ENCODE measurements around the gene KIF6. TPM values are rescaled to one million over a fixed set of nuclear protein-coding genes. Genes with fewer than 3 reads are reported as not detected.

Gene KIF6
- total RNA-seq, 1 donor from 2014 or later: not detected

- TF ChIP-seq CTCF (IDR thresholded peaks at IDR 0.05): no peak
- Mint-ChIP-seq H3K27ac (no peak overlapping the region), H3K36me3 (ENCODE audit: low read depth) (no peaks in the 10 kb centered on the region), H3K4me1 (peaks cover 9% of the 10 kb centered on the region), H3K9me3 (no peaks in the 10 kb centered on the region), H3K4me3 (no peak overlapping the region), H3K27me3 (peaks cover 16% of the 10 kb centered on the region)
- ChIA-PET CTCF (no interaction called here), POLR2A (no interaction called here)
- DNase-seq (no peak), ATAC-seq (ENCODE audit: low read depth) (no peak)
- intact Hi-C loops (cut with micrococcal nuclease): no loop called here
These were observed 403.4 kb downstream of the KIF6 start for GRCh38 chr6:39321761-39322160.

DNA sequence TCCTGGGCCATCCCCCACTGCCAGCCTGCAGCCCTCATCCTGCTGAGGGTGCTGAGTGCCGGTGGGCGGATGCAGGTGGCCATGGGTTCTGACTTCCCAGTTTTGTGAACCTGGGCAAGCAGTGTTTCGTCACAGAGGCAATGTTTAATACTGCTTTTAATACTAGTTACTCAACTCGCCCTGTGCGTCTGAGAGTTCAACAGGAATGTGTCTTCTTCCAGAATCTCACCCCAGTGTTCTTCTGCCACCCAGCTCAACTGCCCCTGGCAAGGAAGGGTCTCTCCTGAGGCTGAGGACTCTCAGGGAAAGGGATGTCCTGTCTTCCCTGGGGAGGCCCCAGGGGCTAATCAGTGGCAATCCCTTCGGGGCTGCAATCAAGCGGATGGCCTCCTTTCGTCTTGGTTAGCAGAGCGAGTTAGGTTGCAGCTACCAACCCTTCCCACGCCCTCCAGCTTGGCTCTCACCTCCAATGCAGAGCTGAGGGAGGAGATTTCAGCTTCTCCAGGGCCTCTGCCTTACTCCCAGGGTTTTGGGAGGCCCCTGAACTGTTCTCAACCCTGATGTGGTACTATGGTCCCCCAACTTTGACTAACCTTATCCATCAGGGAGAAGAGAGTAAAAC is 404.7 kb downstream of the KIF6 start:
- peaks cover 23% of the 10 kb centered on the region for H3K27me3 Mint-ChIP-seq
- H3K4me1 Mint-ChIP-seq: peaks cover 9% of the 10 kb centered on the region
- POLR2A ChIA-PET: no interaction called here
- CTCF ChIA-PET: interaction anchor here (1.0 kb wide), 1 partner anchor 10 kb away, joined by 3 read pairs; no protein-coding TSS in a partner anchor
- H3K9me3 Mint-ChIP-seq: no peaks in the 10 kb centered on the region
- no peaks in the 10 kb centered on the region for H3K36me3 Mint-ChIP-seq (ENCODE audit: low read depth)
- TF ChIP-seq CTCF (IDR thresholded peaks at IDR 0.05): no peak
- ATAC-seq (ENCODE audit: low read depth) (no peak), DNase-seq (no peak)
- no peak overlapping the region for H3K27ac Mint-ChIP-seq
- intact Hi-C loops (cut with micrococcal nuclease): no loop called here
- no peak overlapping the region for H3K4me3 Mint-ChIP-seq

DNA sequence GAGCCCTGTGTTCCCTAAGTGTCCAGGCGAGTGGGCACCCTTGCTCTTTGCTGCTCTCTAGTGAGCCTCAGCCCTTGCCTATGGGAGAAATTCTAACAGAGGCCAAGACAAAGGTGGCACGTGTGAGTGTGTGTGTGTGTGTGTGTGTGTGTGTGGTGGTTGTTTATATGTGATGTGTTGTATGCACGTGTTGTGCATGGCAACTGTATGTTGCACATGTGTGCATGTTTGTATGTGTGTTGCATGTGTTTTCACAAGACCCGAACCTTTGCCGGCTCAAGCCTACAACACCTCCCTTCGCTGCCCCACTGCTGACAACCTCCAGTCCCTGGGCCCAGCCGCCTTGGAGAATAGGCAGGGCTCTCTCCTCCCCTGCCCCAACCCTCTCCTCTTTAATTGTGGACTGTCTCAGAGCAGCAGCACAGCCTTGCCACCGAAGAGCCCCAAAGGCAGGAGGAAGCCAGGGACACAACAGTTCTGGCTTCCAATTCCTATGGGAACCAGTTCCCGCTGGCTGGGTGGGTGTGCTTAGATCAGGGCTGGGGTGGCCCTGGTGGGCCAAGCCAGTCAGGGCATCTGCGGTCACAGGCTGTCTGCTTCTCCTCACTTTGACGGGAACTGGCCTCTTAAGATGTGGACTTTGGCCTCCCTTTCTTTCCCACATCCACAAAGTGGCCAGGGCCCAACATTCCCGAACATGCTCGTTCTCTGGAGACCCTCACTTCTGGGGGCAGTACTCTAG is 405.4 kb downstream of the KIF6 start:
- TF ChIP-seq CTCF (IDR thresholded peaks at IDR 0.05): no peak
- Mint-ChIP-seq H3K4me1 (peaks cover 9% of the 10 kb centered on the region), H3K27ac (no peak overlapping the region), H3K27me3 (peaks cover 25% of the 10 kb centered on the region), H3K9me3 (no peaks in the 10 kb centered on the region), H3K36me3 (ENCODE audit: low read depth) (no peaks in the 10 kb centered on the region), H3K4me3 (no peak overlapping the region)
- ChIA-PET POLR2A (no interaction called here), CTCF (no interaction called here)
- DNase-seq (no peak), ATAC-seq (ENCODE audit: low read depth) (no peak)
- intact Hi-C loops (cut with micrococcal nuclease): no loop called here

DNA sequence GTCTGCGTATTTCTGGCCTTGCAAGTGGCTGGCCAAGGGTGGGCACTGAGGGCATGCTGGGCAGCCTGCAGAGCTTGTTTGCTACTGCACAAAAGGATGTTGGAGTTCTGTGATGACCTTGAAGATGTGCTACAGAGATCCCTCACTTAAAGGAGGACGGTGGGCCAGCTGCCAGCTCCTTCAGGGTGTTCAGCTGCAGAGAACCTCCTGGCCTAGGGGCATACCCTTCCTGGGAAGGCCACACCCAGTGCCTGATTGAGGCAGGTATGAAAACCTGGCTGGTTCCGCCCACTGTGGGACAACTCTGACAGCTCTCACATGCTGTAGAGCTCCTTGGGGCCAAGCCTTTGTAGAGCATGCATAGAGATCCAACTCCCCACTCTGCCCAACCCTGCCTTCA is 408.0 kb downstream of the KIF6 start:
- intact Hi-C loops (cut with micrococcal nuclease): no loop called here
- H3K27me3 Mint-ChIP-seq: peaks cover 36% of the 10 kb centered on the region
- DNase-seq (no peak), ATAC-seq (ENCODE audit: low read depth) (no peak)
- H3K9me3 Mint-ChIP-seq: no peaks in the 10 kb centered on the region
- H3K4me3 Mint-ChIP-seq: no peak overlapping the region
- TF ChIP-seq CTCF (IDR thresholded peaks at IDR 0.05): no peak
- H3K36me3 Mint-ChIP-seq (ENCODE audit: low read depth): no peaks in the 10 kb centered on the region
- CTCF ChIA-PET: no interaction called here
- H3K27ac Mint-ChIP-seq: no peak overlapping the region
- H3K4me1 Mint-ChIP-seq: peaks cover 26% of the 10 kb centered on the region
- POLR2A ChIA-PET: no interaction called here

DNA sequence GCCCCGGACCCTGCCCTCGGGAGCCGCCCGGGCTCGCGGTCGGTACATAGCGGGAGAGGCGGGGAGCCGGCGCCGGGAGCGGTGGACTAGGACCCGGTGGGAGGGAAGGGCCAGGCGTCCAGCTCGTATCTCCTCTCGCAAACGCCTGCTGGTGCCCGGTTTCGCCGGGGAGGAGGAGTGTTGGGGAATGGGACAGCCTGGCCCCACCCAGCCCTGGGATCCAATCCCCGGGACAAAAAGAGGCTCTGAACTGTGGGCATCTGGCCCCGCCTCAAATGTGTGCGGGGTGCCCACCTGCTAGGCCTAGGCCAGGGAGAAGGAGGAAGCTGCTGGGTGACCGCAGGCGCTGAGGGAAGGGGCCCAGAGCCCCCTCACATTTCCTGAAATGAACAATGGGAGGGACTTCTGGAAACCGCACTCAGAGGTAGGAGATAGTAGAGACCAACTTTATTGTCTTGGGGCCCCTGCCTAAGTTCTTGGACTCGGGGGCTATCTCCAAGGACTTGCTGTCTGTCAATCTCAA is 410.9 kb downstream of the KIF6 start, which contains the start of gene KCNK17:
KCNK17 (minus strand) TSS at position 147 of the 523 bp plus-strand sequence; CDS start at position 48, 99 bp downstream.
- H3K27me3 Mint-ChIP-seq: peaks cover 50% of the 10 kb centered on the region
- no peak for ATAC-seq (ENCODE audit: low read depth)
- peak within 1 kb of the TSS; percentile 46 for H3K4me3 Mint-ChIP-seq
- H3K9me3 Mint-ChIP-seq: no peaks in the 10 kb centered on the region
- CTCF ChIA-PET: no interaction called here
- H3K4me1 Mint-ChIP-seq: peaks cover 22% of the 10 kb centered on the region
- intact Hi-C loops (cut with micrococcal nuclease): no loop called here
- no peak for TF ChIP-seq CTCF (IDR thresholded peaks at IDR 0.05)
- POLR2A ChIA-PET: no interaction called here
- H3K27ac Mint-ChIP-seq: no peak within 1 kb of the TSS
- H3K36me3 Mint-ChIP-seq (ENCODE audit: low read depth): no peaks in the 10 kb centered on the region
- no peak for DNase-seq
